Effector memory CD8-positive, alpha-beta T cell (primary cell): ENCODE measurements around the gene NMB.
"Not testable (repeated sequence)": the region's sequence is repeated elsewhere in the genome, so short reads cannot be mapped to it uniquely, and the experiment has no call there.

Source experiments
- ATAC-seq: fragments of 150-1000 bp; cut with Tn5 transposase; replicated peaks from 2 replicates; pipeline ENCODE4 v1.10.0; 2021; ENCODE audit warnings: mild to moderate bottlenecking, moderate library complexity
- DNase-seq, 3 experiments: peaks; one replicate each; pipeline ENCODE4 v3.0.0; 2021
- H3K27ac Mint-ChIP-seq, 2 donors: one replicate each; pipeline ENCODE4 v1.8.0; 2022; ENCODE audit warnings: mild to moderate bottlenecking in 2 of 2, mixed read lengths in 2 of 2, moderate library complexity in 2 of 2
- H3K27me3 Mint-ChIP-seq, 2 donors: one replicate each; pipeline ENCODE4 v1.8.0; 2022; ENCODE audit warnings: mixed read lengths in 2 of 2
- H3K36me3 Mint-ChIP-seq: one replicate; pipeline ENCODE4 v1.8.0; 2022; ENCODE audit warnings: mild to moderate bottlenecking, moderate library complexity, mixed read lengths; ENCODE audit not compliant: insufficient read depth
- H3K4me1 Mint-ChIP-seq, 2 donors: one replicate each; pipeline ENCODE4 v1.8.0; 2022; ENCODE audit warnings: low read depth in 2 of 2, mixed read lengths in 2 of 2
- H3K4me3 Mint-ChIP-seq, 2 donors: one replicate each; pipeline ENCODE4 v1.8.0; 2022; ENCODE audit warnings: mild to moderate bottlenecking in 2 of 2, mixed read lengths in 2 of 2, moderate library complexity in 2 of 2
- H3K9me3 Mint-ChIP-seq, 2 donors: one replicate each; pipeline ENCODE4 v1.8.0; 2022; ENCODE audit warnings: mixed read lengths in 2 of 2

The NMB gene

DNA sequence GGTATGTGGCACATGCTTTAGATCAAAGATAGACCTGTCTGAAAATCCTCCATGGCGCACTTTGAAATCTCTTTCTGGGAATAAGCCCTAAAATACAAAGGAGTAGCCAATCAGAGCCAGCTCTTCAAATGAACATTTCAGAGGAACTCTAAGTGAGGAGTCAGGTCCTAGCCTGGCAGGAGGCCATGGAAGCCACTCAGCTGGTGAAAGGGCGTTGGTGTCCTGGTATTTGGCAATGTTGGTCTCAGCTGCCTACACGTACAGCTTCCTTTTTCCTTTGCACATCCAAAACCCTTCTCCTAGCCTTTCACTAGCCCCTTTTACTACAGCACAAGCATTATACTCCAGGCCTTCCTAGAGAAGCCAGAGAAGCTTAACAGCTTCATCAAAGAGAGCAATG is 9.5 kb downstream of the NMB start:
- ATAC-seq = no peak
- DNase-seq = no peak

DNA sequence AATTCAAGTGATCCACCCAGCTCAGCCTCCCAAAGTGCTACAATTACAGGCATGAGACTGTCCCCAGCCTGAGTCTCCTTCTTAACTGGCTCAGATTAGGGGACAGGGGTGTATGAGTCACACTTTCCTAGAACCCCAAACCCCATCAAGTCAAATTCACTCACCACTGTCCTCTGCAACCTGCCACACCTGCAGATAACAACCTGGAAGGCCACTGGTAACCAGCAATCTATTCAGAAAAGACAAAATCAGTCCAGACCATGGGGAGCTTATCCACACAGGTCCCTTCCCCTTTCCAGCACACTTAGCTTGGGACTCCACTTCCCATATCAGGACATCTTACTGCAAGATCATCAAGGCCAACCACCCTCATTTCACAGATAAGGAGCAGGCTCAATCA is 10.3 kb downstream of the NMB start:
- Mint-ChIP-seq H3K4me1 (peaks cover 13 to 22% of the 10 kb centered on the region in 2 donors), H3K4me3 (no peak overlapping the region), H3K27ac (peak overlapping the region; percentile 67 to 73), H3K27me3 (no peaks in the 10 kb centered on the region), H3K36me3 (peaks cover 80% of the 10 kb centered on the region), H3K9me3 (no peaks in the 10 kb centered on the region)
- DNase-seq (no peak), ATAC-seq (no peak)

More for the DNA sequence above, 9.5 kb downstream of the NMB start:
- Mint-ChIP-seq H3K27ac (peak overlapping the region; percentile 67 to 73), H3K9me3 (no peaks in the 10 kb centered on the region), H3K36me3 (peaks cover 81% of the 10 kb centered on the region), H3K27me3 (no peaks in the 10 kb centered on the region), H3K4me1 (peaks cover 16 to 22% of the 10 kb centered on the region in 2 donors), H3K4me3 (no peak overlapping the region)

DNA sequence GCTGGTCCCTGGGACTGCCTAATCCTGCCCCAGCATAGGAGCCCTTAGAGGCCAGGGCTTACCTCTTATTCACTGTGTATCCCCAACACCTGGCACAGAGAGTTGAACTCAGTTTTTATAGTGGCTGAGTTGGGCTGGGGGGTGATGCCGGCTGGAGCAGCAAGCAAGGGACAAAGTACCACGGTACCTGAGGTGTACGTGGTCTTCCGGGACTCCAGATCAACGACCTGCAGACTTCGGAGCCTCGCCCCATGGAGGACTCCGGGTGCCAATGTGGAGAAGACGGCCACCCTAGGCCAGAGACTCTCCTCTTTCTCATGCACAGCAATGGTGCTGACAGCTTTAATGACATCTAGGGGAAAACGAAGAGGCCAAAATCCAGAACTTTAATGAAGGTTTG is 12.0 kb downstream of the NMB start:
- H3K27ac Mint-ChIP-seq = peak overlapping the region; percentile 44 to 68
- H3K36me3 Mint-ChIP-seq = peaks cover 83% of the 10 kb centered on the region
- peaks cover 6 to 16% of the 10 kb centered on the region in 2 donors for H3K4me1 Mint-ChIP-seq
- no peak overlapping the region for H3K4me3 Mint-ChIP-seq
- H3K27me3 Mint-ChIP-seq = no peaks in the 10 kb centered on the region
- ATAC-seq (no peak), DNase-seq (no peak)
- no peaks in the 10 kb centered on the region for H3K9me3 Mint-ChIP-seq

DNA sequence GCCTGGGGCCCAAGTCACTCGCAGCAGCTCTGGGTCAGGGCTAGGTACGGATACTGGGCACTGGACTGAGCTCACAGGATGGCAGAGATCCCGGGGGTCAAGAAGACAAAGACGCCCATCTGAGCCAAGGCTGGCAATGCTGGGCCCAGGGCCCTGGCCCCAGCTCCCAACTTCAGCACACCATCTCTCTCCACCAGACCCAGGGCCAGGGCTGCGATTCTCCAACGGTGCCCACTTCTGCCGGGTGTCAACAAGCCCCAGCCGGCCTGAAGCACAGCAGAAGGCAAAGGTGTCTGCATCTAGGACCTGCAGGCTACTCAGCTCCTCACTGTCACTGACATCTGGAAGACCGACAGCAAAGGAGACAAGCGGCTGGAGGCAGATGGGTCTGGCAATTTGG is 12.5 kb downstream of the NMB start:
- H3K4me1 Mint-ChIP-seq = peaks cover 6 to 16% of the 10 kb centered on the region in 2 donors
- DNase-seq = no peak
- H3K4me3 Mint-ChIP-seq = no peak overlapping the region
- H3K9me3 Mint-ChIP-seq = no peaks in the 10 kb centered on the region
- H3K27ac Mint-ChIP-seq = peak overlapping the region; percentile 44 to 68
- no peaks in the 10 kb centered on the region for H3K27me3 Mint-ChIP-seq
- H3K36me3 Mint-ChIP-seq = peaks cover 86% of the 10 kb centered on the region
- ATAC-seq = no peak

DNA sequence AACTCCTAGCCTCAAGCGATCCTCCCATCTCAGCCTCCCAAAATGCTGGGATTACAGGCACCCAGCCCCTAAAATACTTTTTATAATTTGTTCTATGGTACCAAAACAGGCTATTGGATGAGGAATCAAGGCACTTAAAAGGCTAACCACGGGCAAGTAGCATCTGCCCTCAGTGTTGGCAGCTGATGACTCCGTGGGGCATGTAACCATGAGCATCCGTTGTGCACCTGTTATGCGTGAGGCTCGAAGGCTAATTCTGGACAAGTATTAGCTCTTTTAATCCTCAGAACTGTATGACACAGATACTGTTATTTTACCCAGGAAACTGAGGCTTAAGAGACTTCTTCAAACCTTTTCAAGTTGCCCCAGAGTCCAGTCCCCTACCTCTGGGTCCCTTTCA is 14.2 kb downstream of the NMB start:
- peaks cover 90% of the 10 kb centered on the region for H3K36me3 Mint-ChIP-seq
- DNase-seq (no peak), ATAC-seq (no peak)
- no peak overlapping the region for H3K27ac Mint-ChIP-seq
- H3K9me3 Mint-ChIP-seq = no peaks in the 10 kb centered on the region
- no peaks in the 10 kb centered on the region for H3K27me3 Mint-ChIP-seq
- H3K4me3 Mint-ChIP-seq = no peak overlapping the region
- peaks cover 2 to 11% of the 10 kb centered on the region in 2 donors for H3K4me1 Mint-ChIP-seq

DNA sequence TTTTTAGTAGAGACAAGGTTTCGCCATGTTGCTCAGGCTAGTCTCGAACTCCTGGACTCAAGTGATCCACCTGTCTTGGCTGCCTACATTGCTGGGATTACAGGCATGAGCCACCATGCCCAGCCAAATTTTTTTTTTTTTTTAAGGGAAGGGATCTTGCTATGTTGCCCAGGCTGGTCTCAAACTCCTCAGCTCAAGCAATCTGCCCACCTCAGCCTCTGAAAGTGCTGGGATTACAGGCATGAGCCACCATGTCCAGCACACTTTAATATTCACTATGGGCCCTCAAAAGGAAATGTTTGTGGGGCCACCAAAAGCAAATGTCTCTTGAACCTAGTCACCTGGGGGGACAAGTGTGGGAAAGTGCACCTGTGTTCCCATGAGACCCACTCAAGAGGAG is 15.4 kb downstream of the NMB start:
- H3K27ac Mint-ChIP-seq, H3K27me3 Mint-ChIP-seq, ATAC-seq, H3K4me3 Mint-ChIP-seq, H3K4me1 Mint-ChIP-seq, H3K9me3 Mint-ChIP-seq, DNase-seq: not testable (repeated sequence)
- peaks cover 90% of the 10 kb centered on the region for H3K36me3 Mint-ChIP-seq

DNA sequence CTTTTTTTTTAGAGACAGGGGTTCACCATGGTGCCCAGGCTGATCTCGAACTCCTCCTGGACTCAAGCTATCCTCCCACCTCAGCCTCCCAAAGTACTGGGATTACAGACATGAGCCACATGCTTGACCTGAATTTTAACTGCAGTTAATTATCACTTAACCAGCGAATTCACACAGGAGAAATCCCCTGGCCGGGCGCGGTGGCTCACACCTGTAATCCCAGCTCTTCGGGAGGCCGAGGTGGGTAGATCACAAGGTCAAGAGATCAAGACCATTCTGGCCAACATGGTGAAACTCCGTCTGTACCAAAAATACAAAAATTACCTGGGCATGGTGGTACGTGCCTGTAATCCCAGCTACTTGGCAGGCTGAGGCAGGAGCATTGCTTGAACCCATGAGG is 16.1 kb downstream of the NMB start:
- not testable (repeated sequence) for H3K4me1 Mint-ChIP-seq, H3K4me3 Mint-ChIP-seq, H3K9me3 Mint-ChIP-seq, DNase-seq, H3K27me3 Mint-ChIP-seq, ATAC-seq, H3K27ac Mint-ChIP-seq
- peaks cover 90% of the 10 kb centered on the region for H3K36me3 Mint-ChIP-seq

DNA sequence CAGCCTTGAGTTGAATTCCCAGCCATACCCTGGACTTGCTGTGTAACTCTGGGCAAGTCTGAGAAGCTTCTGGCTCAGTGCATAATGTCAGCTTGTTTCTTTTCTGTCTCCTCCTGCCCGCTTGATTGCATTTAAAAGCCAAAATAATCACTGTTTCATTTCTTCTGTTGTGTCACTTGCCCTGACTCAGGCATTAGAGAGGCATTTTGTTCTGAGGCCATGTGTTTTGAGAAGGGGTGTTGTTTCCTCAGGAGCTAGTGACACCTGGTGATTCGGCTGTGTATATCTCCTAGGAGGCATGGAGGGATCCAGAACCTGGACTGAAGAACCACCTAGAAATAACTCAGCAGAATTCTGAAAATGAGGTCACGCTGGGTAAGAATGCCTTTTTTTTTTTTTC is 19.9 kb downstream of the NMB start:
- ATAC-seq (no peak), DNase-seq (no peak)
- Mint-ChIP-seq H3K36me3 (peaks cover 77% of the 10 kb centered on the region), H3K9me3 (no peaks in the 10 kb centered on the region), H3K4me1 (peaks cover 16 to 27% of the 10 kb centered on the region in 2 donors), H3K27me3 (no peaks in the 10 kb centered on the region), H3K4me3 (no peak overlapping the region), H3K27ac (peak overlapping the region; percentile 51 to 75)

DNA sequence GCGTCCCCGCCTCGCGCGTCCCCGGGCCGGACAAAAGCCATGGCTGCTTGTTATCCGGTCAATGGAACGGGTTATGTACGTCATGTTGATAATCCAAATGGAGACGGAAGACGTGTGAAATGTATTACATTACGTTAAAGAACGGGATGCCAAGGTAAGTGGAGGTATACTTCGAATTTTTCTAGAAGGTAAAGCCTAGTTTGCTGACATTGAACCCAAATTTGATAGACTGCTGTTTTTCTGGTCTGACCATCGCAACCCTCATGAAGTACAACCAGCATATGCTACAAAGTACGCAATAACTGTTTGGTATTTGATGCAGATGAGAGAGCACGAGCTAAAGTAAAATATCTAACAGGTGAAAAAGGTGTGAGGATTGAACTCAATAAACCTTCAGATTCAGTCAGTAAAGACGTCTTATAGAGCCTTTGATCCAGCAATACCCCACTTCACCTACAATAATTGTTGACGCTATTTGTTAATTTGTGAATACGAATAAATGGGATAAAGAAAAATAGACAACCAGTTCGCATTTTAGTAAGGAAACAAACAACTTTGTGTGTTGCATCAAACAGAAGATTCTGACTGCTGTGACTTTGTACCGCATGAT is 23.7 kb downstream of the NMB start:
- peak overlapping the region; percentile 75 to 76 for H3K27ac Mint-ChIP-seq
- no peaks in the 10 kb centered on the region for H3K27me3 Mint-ChIP-seq
- ATAC-seq (no peak), DNase-seq (no peak)
- no peaks in the 10 kb centered on the region for H3K9me3 Mint-ChIP-seq
- peaks cover 56% of the 10 kb centered on the region for H3K36me3 Mint-ChIP-seq
- H3K4me1 Mint-ChIP-seq = peaks cover 25 to 42% of the 10 kb centered on the region in 2 donors
- H3K4me3 Mint-ChIP-seq = peak overlapping the region; percentile 88 to 91

DNA sequence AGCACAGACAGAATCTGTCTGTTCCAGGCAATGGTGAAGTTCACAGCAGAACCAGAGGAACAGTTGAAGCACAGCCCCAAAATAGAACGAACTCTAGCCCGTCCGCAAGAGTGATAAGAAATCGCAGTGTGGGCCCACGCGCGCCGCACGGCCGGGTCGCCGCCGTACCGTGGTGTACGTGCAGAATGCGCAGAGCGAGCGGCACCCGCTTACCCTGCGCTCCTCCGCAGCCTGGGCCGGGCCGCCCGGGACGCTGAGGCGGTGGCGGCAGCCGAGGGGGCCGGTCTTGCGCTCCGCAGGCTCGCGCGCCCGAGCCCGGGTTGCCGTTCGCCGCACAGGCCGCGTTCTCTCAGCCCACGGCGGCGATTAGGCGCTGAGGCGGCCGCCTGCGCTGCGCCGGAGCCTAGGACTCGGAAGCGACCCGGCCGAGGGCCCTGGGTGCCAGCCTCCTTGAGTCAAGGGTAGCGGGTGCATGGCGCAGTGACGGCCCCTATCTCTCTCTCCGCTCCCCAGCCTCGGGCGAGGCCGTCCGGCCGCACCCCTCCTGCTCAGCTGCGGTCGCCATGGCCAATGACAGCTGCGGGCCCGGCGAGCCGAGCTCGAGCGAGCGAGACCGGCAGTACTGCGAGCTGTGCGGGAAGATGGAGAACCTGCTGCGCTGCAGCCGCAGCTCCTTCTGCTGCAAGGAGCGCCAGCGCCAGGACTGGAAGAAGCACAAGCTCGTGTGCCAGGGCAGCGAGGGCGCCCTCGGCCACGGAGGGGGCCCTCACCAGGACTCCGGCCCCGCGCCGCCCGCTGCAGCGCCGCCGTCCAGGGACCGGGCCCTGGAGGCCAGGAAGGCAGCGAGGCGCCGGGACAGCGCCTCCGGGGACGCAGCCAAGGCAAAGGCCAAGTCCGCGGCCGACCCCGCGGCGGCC is 24.4 kb downstream of the NMB start:
- DNase-seq = peak; percentile 50 to 61 (median 56)
- Mint-ChIP-seq H3K4me3 (peak overlapping the region; percentile 88 to 91), H3K36me3 (peaks cover 49% of the 10 kb centered on the region), H3K4me1 (peaks cover 25 to 42% of the 10 kb centered on the region in 2 donors), H3K27me3 (no peaks in the 10 kb centered on the region), H3K27ac (peak overlapping the region; percentile 91 to 92), H3K9me3 (no peaks in the 10 kb centered on the region)
- ATAC-seq = peak; percentile 54

DNA sequence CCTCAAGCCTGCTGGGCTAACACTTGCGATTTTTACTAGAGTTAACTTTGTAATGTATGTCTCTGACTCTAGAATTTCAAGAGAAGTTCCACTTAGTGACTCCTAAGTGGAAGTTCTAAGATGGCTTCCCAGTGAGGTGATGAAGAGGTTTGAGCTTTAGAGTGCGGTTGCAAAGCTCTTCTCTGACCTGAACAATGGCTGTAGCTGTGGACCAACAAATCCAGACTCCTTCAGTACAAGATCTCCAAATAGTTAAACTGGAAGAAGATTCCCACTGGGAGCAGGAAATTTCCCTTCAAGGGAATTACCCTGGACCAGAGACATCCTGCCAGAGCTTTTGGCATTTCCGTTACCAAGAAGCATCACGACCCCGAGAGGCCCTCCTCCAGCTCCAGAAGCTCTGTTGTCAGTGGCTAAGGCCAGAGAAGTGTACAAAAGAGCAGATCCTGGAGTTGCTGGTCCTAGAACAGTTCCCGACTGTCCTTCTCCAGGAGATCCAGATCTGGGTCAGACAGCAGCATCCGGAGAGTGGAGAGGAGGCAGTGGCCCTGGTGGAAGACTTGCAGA is 26.2 kb downstream of the NMB start:
- Mint-ChIP-seq H3K4me1 (peaks cover 25 to 38% of the 10 kb centered on the region in 2 donors), H3K27me3 (no peaks in the 10 kb centered on the region), H3K9me3 (no peaks in the 10 kb centered on the region), H3K4me3 (peak overlapping the region; percentile 88 to 91), H3K27ac (peak overlapping the region; percentile 91 to 95), H3K36me3 (peaks cover 31% of the 10 kb centered on the region)
- ATAC-seq = no peak
- DNase-seq = no peak

DNA sequence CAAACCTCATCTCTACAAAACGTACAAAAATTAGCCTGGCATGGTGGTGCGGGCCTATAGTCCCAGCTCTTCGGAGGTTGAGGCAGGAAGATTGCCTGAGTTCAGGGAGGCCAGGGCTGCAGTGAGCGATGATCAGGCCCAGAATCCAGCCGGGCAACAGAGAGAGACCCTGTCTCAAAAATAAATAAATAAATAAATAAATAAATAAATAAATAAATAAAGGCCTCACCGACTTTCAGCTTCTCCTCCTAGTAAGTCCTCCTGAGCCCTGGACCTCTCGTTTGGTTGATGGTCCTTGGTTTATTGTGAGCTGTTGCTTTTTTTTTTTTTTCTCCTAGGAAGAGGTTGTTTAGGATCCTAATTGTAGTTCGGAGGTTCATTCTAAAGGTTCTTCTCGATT is 29.0 kb downstream of the NMB start:
- no peak overlapping the region for H3K4me3 Mint-ChIP-seq
- H3K36me3 Mint-ChIP-seq = peaks cover 19% of the 10 kb centered on the region
- H3K27ac Mint-ChIP-seq = no peak overlapping the region
- peaks cover 11 to 17% of the 10 kb centered on the region in 2 donors for H3K4me1 Mint-ChIP-seq
- H3K9me3 Mint-ChIP-seq = no peaks in the 10 kb centered on the region
- ATAC-seq (no peak), DNase-seq (no peak)
- H3K27me3 Mint-ChIP-seq = no peaks in the 10 kb centered on the region

DNA sequence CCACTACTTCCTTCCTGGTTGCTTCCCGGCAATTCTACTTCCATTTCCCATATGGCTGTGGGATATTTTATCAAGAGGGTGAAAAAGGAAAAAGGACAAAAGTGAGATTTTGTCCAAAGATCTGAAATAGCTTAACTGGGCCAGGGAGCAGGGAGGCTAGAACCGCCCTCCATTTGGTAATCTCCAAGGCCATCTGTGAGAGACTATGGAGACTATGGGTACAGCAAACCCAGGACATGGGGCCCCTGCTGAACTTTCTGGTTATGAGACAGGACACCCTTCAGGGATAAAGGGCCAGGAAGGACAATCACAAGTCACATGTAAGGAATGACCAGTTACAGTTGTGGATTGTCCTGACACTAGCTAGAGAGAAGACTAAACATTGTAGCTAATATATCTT is 32.9 kb downstream of the NMB start:
- Mint-ChIP-seq H3K36me3 (peaks cover 13% of the 10 kb centered on the region), H3K27ac (no peak overlapping the region), H3K4me1 (peaks cover 0 to 1% of the 10 kb centered on the region in 2 donors), H3K27me3 (no peaks in the 10 kb centered on the region), H3K4me3 (no peak overlapping the region), H3K9me3 (peaks cover 6 to 9% of the 10 kb centered on the region in 2 donors)
- no peak for ATAC-seq
- DNase-seq = no peak
